Activated naive CD8-positive, alpha-beta T cell treated with anti-CD3 and anti-CD28 coated beads for 36 hours (primary cell): ENCODE measurements around the gene DNAJC22. TPM values are rescaled to one million over a fixed set of nuclear protein-coding genes. Genes with fewer than 3 reads are reported as not detected.

Experiments used
- DNase-seq: peaks from one replicate; pipeline ENCODE4 v3.0.0; 2021
- H3K27ac Mint-ChIP-seq: one replicate; pipeline ENCODE4 v1.8.0; 2022; ENCODE audit warnings: mild to moderate bottlenecking, moderate library complexity, mixed read lengths
- H3K27me3 Mint-ChIP-seq: one replicate; pipeline ENCODE4 v1.8.0; 2022; ENCODE audit warnings: mild to moderate bottlenecking, mixed read lengths
- H3K36me3 Mint-ChIP-seq: one replicate; pipeline ENCODE4 v1.8.0; 2021; ENCODE audit warnings: mild to moderate bottlenecking, mixed read lengths
- H3K4me1 Mint-ChIP-seq: one replicate; pipeline ENCODE4 v1.8.0; 2021; ENCODE audit warnings: mixed read lengths
- H3K4me3 Mint-ChIP-seq: one replicate; pipeline ENCODE4 v1.8.0; 2022; ENCODE audit warnings: mild to moderate bottlenecking, moderate library complexity, mixed read lengths
- H3K9me3 Mint-ChIP-seq: one replicate; pipeline ENCODE4 v1.8.0; 2022; ENCODE audit warnings: mixed read lengths
- total RNA-seq, 2 experiments: library from RNA; stranded (reverse); gene quantifications; one replicate each; pipeline ENCODE4 v1.2.3, GENCODE V29; 2021

Gene DNAJC22
- total RNA-seq, 2 experiments from 2014 or later = not detected

GRCh38 chr12:49347311-49348193 is 864 bp downstream of the DNAJC22 start:
- Mint-ChIP-seq H3K4me1 (peaks cover 34% of the 10 kb centered on the region), H3K27ac (no peak overlapping the region), H3K27me3 (peaks cover 93% of the 10 kb centered on the region), H3K4me3 (peak overlapping the region; percentile 59), H3K36me3 (no peaks in the 10 kb centered on the region), H3K9me3 (no peaks in the 10 kb centered on the region)
- DNase-seq = peak; percentile 83

GRCh38 chr12:49348781-49349180 is 2.1 kb downstream of the DNAJC22 start:
- Mint-ChIP-seq H3K27me3 (peaks cover 91% of the 10 kb centered on the region), H3K4me3 (no peak overlapping the region), H3K27ac (no peak overlapping the region), H3K4me1 (peaks cover 27% of the 10 kb centered on the region), H3K9me3 (no peaks in the 10 kb centered on the region), H3K36me3 (no peaks in the 10 kb centered on the region)
- DNase-seq = no peak

DNA sequence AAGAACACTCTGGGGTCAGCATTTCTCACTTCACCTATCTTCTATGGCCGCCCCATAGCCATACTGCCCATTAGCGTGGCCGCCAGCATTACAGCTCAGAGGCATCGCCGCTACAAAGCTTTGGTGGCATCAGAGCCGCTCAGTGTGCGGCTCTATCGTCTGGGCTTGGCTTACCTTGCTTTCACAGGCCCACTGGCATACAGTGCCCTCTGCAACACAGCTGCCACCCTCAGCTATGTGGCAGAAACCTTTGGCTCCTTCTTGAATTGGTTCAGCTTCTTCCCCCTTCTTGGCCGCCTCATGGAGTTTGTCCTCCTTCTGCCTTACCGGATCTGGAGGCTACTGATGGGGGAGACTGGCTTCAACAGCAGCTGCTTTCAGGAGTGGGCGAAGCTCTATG is 2.6 kb downstream of the DNAJC22 start:
- no peaks in the 10 kb centered on the region for H3K9me3 Mint-ChIP-seq
- H3K27ac Mint-ChIP-seq = no peak overlapping the region
- H3K4me1 Mint-ChIP-seq = peaks cover 23% of the 10 kb centered on the region
- no peak overlapping the region for H3K4me3 Mint-ChIP-seq
- no peaks in the 10 kb centered on the region for H3K36me3 Mint-ChIP-seq
- peaks cover 91% of the 10 kb centered on the region for H3K27me3 Mint-ChIP-seq
- no peak for DNase-seq

- H3K27me3 Mint-ChIP-seq = peaks cover 77% of the 10 kb centered on the region
- H3K36me3 Mint-ChIP-seq = no peaks in the 10 kb centered on the region
These were observed 5.7 kb downstream of the DNAJC22 start for GRCh38 chr12:49352351-49352750.

DNA sequence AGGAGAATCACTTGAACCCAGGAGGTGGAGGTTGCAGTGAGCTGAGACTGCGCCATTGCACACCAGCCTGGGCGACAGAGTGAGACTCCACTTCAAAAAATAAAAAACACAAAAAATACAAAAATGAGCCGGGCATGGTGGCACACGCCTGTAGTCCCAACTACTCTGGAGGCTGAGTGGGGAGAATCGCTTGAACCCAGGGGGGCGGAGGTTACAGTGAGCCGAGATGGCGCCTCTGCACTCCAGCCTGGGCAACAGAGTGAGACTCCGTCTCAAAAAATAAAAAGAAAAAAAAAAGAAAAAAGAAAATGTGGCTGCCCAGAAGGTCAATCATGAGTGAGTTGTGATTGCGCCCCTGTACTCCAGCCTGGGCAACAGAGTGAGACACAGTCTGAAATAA is 9.2 kb downstream of the DNAJC22 start:
- H3K36me3 Mint-ChIP-seq = no peaks in the 10 kb centered on the region
- peaks cover 61% of the 10 kb centered on the region for H3K27me3 Mint-ChIP-seq
- H3K4me1 Mint-ChIP-seq = peaks cover 6% of the 10 kb centered on the region
- no peak for DNase-seq
- no peak overlapping the region for H3K4me3 Mint-ChIP-seq
- no peaks in the 10 kb centered on the region for H3K9me3 Mint-ChIP-seq
- no peak overlapping the region for H3K27ac Mint-ChIP-seq

More at GRCh38 chr12:49352351-49352750, 5.7 kb downstream of the DNAJC22 start:
- DNase-seq = no peak
- no peak overlapping the region for H3K4me3 Mint-ChIP-seq
- no peak overlapping the region for H3K27ac Mint-ChIP-seq
- H3K4me1 Mint-ChIP-seq = peaks cover 7% of the 10 kb centered on the region
- H3K9me3 Mint-ChIP-seq = no peaks in the 10 kb centered on the region

DNA sequence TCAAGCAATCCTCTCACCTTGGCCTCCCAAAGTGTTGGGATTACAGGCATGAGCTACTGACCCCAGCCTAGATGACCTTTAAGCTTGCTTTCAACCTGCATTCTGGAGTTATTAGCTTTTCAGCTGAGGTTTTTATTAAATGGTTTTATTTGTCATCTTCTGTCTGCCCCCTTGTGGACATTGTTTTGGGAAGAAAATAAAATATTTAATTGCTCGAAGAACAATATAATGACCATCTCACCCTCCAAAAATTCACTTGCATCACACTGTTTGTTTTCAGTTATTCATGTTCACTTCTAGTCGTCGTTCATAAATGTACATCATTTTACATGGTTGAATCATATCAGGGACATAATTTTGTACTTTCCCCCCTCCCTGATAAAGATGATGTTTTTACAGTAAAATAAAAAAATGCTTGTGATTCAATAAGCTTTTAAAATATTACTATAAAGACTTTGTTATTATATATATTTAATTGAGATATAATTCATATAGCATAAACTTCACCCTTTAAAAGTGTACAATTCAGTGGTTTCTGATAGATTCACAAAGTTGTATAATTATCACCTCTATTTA is 10.5 kb downstream of the DNAJC22 start:
- H3K27me3 Mint-ChIP-seq = peaks cover 49% of the 10 kb centered on the region
- H3K4me3 Mint-ChIP-seq = no peak overlapping the region
- DNase-seq = no peak
- no peaks in the 10 kb centered on the region for H3K36me3 Mint-ChIP-seq
- peaks cover 6% of the 10 kb centered on the region for H3K4me1 Mint-ChIP-seq
- no peaks in the 10 kb centered on the region for H3K9me3 Mint-ChIP-seq
- no peak overlapping the region for H3K27ac Mint-ChIP-seq

DNA sequence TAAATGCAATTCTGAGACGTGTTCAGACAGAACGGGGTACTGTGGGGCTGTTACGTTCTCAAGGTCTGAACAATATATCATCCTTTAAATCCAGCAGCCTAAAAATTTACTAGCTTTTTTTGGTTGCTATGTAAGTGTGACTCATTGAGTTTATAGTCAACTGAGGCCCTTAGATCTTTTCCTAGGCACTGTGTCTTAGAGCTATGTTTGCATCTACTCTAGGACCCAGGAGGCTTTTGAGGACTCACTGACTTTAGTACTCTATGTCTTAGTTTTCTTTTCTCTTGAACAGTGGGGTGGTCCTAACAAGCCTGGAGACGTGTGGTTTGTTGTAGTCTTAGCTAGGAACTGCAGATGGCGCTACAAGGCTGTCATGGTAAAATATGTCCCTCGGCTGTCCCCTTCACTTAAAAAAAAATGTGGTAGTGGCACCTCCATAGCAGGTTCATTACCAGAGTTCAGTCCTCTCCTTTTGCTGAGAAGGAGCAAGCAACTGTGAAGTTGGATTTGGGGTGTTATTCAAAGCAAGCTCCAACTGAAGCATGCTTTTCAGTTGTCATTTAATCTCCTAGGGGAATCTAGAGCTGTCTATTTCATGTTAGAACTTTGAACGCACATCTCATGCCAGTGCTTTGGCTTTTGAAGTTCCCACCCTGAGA is 11.9 kb downstream of the DNAJC22 start:
- H3K4me1 Mint-ChIP-seq = peaks cover 6% of the 10 kb centered on the region
- H3K27me3 Mint-ChIP-seq = peaks cover 39% of the 10 kb centered on the region
- no peaks in the 10 kb centered on the region for H3K36me3 Mint-ChIP-seq
- no peak overlapping the region for H3K4me3 Mint-ChIP-seq
- peak; percentile 52 for DNase-seq
- no peaks in the 10 kb centered on the region for H3K9me3 Mint-ChIP-seq
- no peak overlapping the region for H3K27ac Mint-ChIP-seq

- no peak for DNase-seq
- peaks cover 28% of the 10 kb centered on the region for H3K27me3 Mint-ChIP-seq
- no peaks in the 10 kb centered on the region for H3K36me3 Mint-ChIP-seq
- no peak overlapping the region for H3K27ac Mint-ChIP-seq
- H3K9me3 Mint-ChIP-seq = no peaks in the 10 kb centered on the region
- peaks cover 6% of the 10 kb centered on the region for H3K4me1 Mint-ChIP-seq
- no peak overlapping the region for H3K4me3 Mint-ChIP-seq
These were observed 13.0 kb downstream of the DNAJC22 start for GRCh38 chr12:49359671-49360070.

DNA sequence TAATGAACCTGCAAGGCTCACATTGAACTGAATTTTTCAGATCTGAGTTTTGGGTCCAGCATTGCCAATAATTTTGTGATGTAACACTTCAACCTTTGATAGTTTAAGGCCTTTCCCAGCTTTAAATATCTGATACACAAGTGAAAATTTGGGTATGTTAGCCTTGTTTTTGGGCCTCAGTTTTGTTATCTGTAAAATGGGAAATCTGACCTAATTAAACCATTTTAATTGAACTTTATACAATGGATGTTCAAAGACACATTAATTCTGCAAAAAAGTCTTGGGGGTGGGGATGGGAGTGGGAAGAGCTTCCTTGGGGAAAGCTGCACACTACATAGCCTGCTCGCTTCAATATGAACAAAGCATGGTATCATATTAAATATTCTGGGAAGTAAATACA is 15.4 kb downstream of the DNAJC22 start:
- Mint-ChIP-seq H3K27me3 (peaks cover 20% of the 10 kb centered on the region), H3K9me3 (no peaks in the 10 kb centered on the region), H3K27ac (no peak overlapping the region), H3K4me3 (no peak overlapping the region), H3K36me3 (no peaks in the 10 kb centered on the region), H3K4me1 (peaks cover 15% of the 10 kb centered on the region)
- DNase-seq = no peak

DNA sequence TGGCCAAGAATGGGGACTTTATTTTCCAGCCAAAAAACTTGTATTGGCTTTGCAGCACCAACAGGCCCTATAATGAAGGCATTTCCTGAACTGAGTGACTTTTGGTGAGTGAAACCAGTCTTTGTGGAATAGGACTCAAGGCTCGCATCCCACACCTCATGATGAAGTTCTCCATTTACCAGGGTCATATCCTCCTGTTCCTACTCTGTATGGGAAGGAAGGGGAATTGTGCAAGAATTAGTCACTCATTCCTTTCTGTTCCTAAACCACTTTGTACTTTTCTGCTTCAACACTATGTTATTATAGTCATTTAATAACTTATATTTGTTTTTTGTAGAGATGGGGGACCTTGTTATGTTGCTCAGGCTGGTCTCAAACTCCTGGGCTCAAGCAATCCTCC is 18.3 kb downstream of the DNAJC22 start:
- no peak for DNase-seq
- Mint-ChIP-seq H3K4me1 (peaks cover 29% of the 10 kb centered on the region), H3K9me3 (no peaks in the 10 kb centered on the region), H3K4me3 (peak overlapping the region; percentile 10), H3K36me3 (peaks cover 2% of the 10 kb centered on the region), H3K27me3 (peaks cover under 1% of the 10 kb centered on the region), H3K27ac (no peak overlapping the region)

GRCh38 chr12:49365542-49365941 is 18.9 kb downstream of the DNAJC22 start:
- no peak for DNase-seq
- Mint-ChIP-seq H3K9me3 (no peaks in the 10 kb centered on the region), H3K27ac (no peak overlapping the region), H3K27me3 (no peaks in the 10 kb centered on the region), H3K4me1 (peaks cover 31% of the 10 kb centered on the region), H3K4me3 (peak overlapping the region; percentile 33), H3K36me3 (peaks cover 2% of the 10 kb centered on the region)

DNA sequence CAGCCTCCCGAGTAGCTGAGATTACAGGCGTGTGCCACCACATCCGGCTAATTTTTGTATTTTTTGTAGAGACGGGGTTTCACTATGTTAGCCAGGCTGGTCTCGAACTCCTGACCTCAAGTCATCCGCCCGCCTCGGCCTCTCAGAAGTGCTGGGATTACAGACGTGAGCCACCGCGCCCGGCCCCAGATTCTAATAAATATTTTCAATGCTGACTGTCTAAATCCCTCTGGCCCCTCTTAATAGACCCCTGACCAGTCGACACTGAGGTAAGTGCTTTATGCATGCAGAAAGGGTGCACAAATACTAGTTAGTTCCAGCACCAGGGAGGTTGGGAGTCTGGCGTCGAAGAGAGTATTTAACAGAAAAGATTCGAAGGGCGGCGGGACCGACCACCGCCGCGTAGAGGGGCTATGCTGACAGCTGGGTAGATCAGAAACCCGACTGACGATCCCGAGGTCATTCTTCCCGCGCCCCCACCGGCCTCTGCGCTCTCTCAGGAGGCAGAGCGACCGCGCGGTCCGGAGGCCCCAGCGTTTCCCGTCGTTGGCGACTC is 19.5 kb downstream of the DNAJC22 start:
- Mint-ChIP-seq H3K36me3 (peaks cover 2% of the 10 kb centered on the region), H3K4me1 (peaks cover 31% of the 10 kb centered on the region), H3K9me3 (no peaks in the 10 kb centered on the region), H3K4me3 (peak overlapping the region; percentile 88), H3K27me3 (no peaks in the 10 kb centered on the region), H3K27ac (peak overlapping the region; percentile 93)
- peak; percentile 48 for DNase-seq

DNA sequence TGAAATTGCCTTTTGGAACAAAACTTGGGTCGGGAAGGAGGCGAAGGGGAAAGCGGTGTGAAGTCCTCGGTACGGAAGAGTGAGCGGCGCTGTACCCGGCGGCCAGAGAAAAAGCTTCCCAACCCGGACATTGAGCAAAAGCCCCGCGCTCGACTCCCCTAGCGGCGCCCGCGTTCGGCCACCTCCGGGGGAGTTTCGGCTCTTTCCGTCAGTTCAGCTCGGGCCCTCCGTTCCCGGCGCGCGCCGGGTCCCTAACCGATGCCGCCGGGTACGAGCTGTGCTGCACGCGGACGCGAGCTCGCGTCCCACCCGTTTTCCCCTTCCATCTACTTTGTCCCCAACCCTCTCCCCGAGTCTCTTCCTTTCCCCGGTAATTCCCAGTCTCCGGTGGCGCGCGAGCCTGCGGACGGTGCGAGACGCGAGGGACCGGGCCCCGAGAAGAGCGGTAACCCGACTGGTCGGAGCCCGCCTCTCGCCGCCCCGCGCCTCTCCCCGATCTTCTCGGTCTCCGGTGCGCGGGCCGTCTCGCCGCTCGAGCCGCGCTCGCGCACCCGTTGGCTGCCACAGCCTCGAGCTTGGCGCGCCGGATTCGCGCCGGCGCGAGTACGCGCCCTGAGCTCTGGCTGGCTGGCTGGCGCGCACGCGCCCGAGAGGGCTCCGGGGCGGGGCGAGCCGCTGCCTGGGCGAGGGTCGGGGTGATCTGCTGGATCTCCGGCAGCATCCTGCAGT is 20.1 kb downstream of the DNAJC22 start:
- Mint-ChIP-seq H3K27ac (peak overlapping the region; percentile 93), H3K9me3 (no peaks in the 10 kb centered on the region), H3K36me3 (peaks cover 2% of the 10 kb centered on the region), H3K27me3 (no peaks in the 10 kb centered on the region), H3K4me3 (peak overlapping the region; percentile 88), H3K4me1 (peaks cover 34% of the 10 kb centered on the region)
- DNase-seq = peak; percentile 94

- peak within 1 kb of the TSS; percentile 93 for H3K27ac Mint-ChIP-seq
- peaks cover 34% of the 10 kb centered on the region for H3K4me1 Mint-ChIP-seq
- peak within 1 kb of the TSS; percentile 88 for H3K4me3 Mint-ChIP-seq
- DNase-seq = no peak
- no peaks in the 10 kb centered on the region for H3K9me3 Mint-ChIP-seq
- no peaks in the 10 kb centered on the region for H3K27me3 Mint-ChIP-seq
- peaks cover 2% of the 10 kb centered on the region for H3K36me3 Mint-ChIP-seq
These were observed 20.9 kb downstream of the DNAJC22 start, which contains the start of gene SPATS2 for GRCh38 chr12:49367381-49368239. TSS of gene SPATS2 (plus strand) at chr12:49367462. CDS start at chr12:49461013, 93,551 bp downstream.
